Measurements from ENCODE around the gene HPN.

Gene HPN

DNA sequence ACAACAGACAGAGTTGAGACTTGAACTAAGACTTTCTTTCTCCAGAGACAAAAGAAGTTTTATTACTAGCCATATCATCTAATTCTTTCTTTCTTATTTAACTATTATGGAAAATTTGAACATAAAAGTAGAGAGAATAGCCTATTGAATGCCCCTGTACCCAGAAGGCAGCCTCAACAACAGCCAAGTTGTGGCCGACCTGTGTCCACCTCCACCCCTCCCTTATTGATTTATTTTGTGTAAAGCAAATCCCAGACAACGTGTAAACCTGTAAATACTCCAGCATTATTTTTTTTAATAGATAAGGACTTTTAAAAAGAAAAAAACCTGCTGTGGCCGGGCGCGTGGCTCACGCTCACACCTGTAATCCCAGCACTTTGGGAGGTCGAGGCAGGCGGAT is 48.0 kb downstream of the HPN start:
- no peak overlapping the region for H3K4ac ChIP-seq (ENCODE audit: low read length)
- H3K79me1 ChIP-seq (ENCODE audit: low read depth, low read length), result peaks cover 3% of the 10 kb centered on the region
- H2BK15ac ChIP-seq (ENCODE audit: low read length), result no peak overlapping the region
- H3K23ac ChIP-seq (ENCODE audit: low read depth, low read length, poor library complexity), result no peak overlapping the region
- no peak overlapping the region for H3K4me3 ChIP-seq (ENCODE audit: low read length in 2 of 2)
- no peak overlapping the region for H3K18ac ChIP-seq (ENCODE audit: low read length)
- no peaks in the 10 kb centered on the region for H3K36me3 ChIP-seq (replicated peaks in 1 of 2; ENCODE audit: control insufficient read depth in 2 of 2, insufficient read depth in 2 of 2, low read length in 2 of 2)
- H3K14ac ChIP-seq (ENCODE audit: low read length), result no peak overlapping the region
- DNase-seq (ENCODE audit: low spot score), result no peak
- peaks cover 0 to 3% of the 10 kb centered on the region in 2 donors for H3K4me1 ChIP-seq (ENCODE audit: control insufficient read depth in 2 of 2, insufficient read depth in 1 of 2, low read depth in 1 of 2, low read length in 2 of 2)
- no peak overlapping the region for H2BK5ac ChIP-seq (ENCODE audit: low read length)
- H3K27me3 ChIP-seq (ENCODE audit: control insufficient read depth in 3 of 3, insufficient read depth in 3 of 3, low read depth in 1 of 3, low read length in 3 of 3), result peaks cover 0 to 16% (median 6%) of the 10 kb centered on the region in 3 experiments
- no peak overlapping the region for H3K27ac ChIP-seq (replicated peaks; ENCODE audit: low read length)
- H2BK12ac ChIP-seq (ENCODE audit: low read length), result no peak overlapping the region
- H4K91ac ChIP-seq (ENCODE audit: low read depth, low read length, poor library complexity), result no peak overlapping the region
- no peak overlapping the region for H2AK5ac ChIP-seq (ENCODE audit: low read depth, low read length)
- no peaks in the 10 kb centered on the region for H3K9me3 ChIP-seq (replicated peaks in 1 of 2; ENCODE audit: control insufficient read depth in 2 of 2, insufficient read depth in 1 of 2, low read depth in 1 of 2, low read length in 2 of 2)
- H2AFZ ChIP-seq (ENCODE audit: low read length), result no peak overlapping the region
- no peak overlapping the region for H2BK120ac ChIP-seq (ENCODE audit: low read depth, low read length)
- WGBS, 2 donors (ENCODE audit: extremely low coverage in 2 of 2, insufficient read length in 2 of 2, insufficient replicate concordance in 1 of 2), result no CpG with 5 or more reads among the region's 8 CpGs
- H3K4me2 ChIP-seq (ENCODE audit: insufficient read depth, low read length, poor library complexity, severe bottlenecking), result no peak overlapping the region
- no peak overlapping the region for H4K8ac ChIP-seq (ENCODE audit: low read depth, low read length)
- H3K9ac ChIP-seq (ENCODE audit: low read depth, low read length, poor library complexity), result no peak overlapping the region

DNA sequence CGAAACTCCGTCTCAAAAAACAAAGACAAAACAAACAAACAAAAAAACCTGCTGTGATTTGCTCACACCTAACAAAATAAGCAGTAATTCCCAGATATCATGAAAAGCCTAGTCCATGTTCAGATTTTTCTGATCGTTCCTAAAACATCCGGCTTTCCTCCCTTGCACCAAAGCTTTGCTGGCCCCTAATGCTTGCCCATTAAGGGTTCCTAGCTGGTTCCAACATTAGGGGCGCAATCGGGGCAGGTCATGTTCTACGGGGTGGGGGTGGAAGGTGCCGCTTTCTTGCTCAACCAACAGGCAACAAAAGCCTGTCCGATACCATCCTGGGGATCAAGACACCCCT is 48.6 kb downstream of the HPN start:
- H3K4me2 ChIP-seq (ENCODE audit: insufficient read depth, low read length, poor library complexity, severe bottlenecking), result no peak overlapping the region
- peaks cover 0 to 16% (median 6%) of the 10 kb centered on the region in 3 experiments for H3K27me3 ChIP-seq (ENCODE audit: control insufficient read depth in 3 of 3, insufficient read depth in 3 of 3, low read depth in 1 of 3, low read length in 3 of 3)
- no peaks in the 10 kb centered on the region for H3K36me3 ChIP-seq (replicated peaks in 1 of 2; ENCODE audit: control insufficient read depth in 2 of 2, insufficient read depth in 2 of 2, low read length in 2 of 2)
- no peak overlapping the region for H3K27ac ChIP-seq (replicated peaks; ENCODE audit: low read length)
- H2AK5ac ChIP-seq (ENCODE audit: low read depth, low read length), result no peak overlapping the region
- no peak for DNase-seq (ENCODE audit: low spot score)
- no peaks in the 10 kb centered on the region for H3K9me3 ChIP-seq (replicated peaks in 1 of 2; ENCODE audit: control insufficient read depth in 2 of 2, insufficient read depth in 1 of 2, low read depth in 1 of 2, low read length in 2 of 2)
- H2BK12ac ChIP-seq (ENCODE audit: low read length), result no peak overlapping the region
- H2BK15ac ChIP-seq (ENCODE audit: low read length), result no peak overlapping the region
- H3K4ac ChIP-seq (ENCODE audit: low read length), result no peak overlapping the region
- no peak overlapping the region for H2BK5ac ChIP-seq (ENCODE audit: low read length)
- H3K79me1 ChIP-seq (ENCODE audit: low read depth, low read length), result peaks cover 3% of the 10 kb centered on the region
- no peak overlapping the region for H4K8ac ChIP-seq (ENCODE audit: low read depth, low read length)
- no peak overlapping the region for H3K9ac ChIP-seq (ENCODE audit: low read depth, low read length, poor library complexity)
- no peak overlapping the region for H4K91ac ChIP-seq (ENCODE audit: low read depth, low read length, poor library complexity)
- H3K4me3 ChIP-seq (ENCODE audit: low read length in 2 of 2), result no peak overlapping the region
- H3K18ac ChIP-seq (ENCODE audit: low read length), result no peak overlapping the region
- H2AFZ ChIP-seq (ENCODE audit: low read length), result no peak overlapping the region
- no peak overlapping the region for H3K14ac ChIP-seq (ENCODE audit: low read length)
- peaks cover 0 to 3% of the 10 kb centered on the region in 2 donors for H3K4me1 ChIP-seq (ENCODE audit: control insufficient read depth in 2 of 2, insufficient read depth in 1 of 2, low read depth in 1 of 2, low read length in 2 of 2)
- no CpG with 5 or more reads among the region's 9 CpGs for WGBS, 2 donors (ENCODE audit: extremely low coverage in 2 of 2, insufficient read length in 2 of 2, insufficient replicate concordance in 1 of 2)
- no peak overlapping the region for H2BK120ac ChIP-seq (ENCODE audit: low read depth, low read length)
- no peak overlapping the region for H3K23ac ChIP-seq (ENCODE audit: low read depth, low read length, poor library complexity)

DNA sequence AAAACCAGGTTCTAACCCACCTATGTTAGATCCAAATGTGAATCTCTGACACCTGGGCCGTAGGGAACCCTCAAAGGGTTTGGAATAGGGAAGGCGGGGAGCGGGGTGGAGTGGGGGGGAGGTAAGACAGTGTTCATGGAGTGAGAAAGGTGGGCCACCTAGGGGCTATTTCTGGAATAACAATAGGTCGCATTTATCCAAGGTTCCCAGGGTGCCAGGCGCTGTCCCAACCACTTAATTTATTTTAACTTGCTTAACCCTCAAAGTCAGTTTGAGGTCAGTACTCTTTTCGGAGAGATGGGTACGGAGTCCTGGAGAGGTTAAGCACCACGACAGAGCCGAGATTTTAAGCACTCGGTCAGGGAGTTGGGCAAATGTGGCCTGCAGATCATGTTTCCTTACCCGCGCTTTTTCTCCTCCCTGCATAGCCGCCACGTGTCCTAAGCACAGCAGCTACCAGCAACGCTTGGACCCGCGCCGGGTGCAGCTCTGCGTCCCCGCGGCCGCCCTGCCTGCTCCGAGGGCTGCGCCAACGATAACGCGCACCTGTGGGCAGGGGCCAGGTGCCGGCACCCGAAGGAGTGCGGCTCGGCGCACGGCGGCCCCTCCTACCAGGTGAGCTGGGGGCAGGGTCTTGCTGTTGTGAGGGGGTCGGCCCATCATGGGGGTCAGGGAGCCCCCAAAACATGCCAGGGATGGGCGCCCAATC is 49.1 kb downstream of the HPN start:
- Histone ChIP-seq H3K4ac (ENCODE audit: low read length) (no peak overlapping the region), H3K23ac (ENCODE audit: low read depth, low read length, poor library complexity) (peak overlapping the region; percentile 67), H3K4me1 (ENCODE audit: control insufficient read depth in 2 of 2, insufficient read depth in 1 of 2, low read depth in 1 of 2, low read length in 2 of 2) (peaks cover 0 to 3% of the 10 kb centered on the region in 2 donors), H2BK15ac (ENCODE audit: low read length) (peak overlapping the region; percentile 25), H3K4me2 (ENCODE audit: insufficient read depth, low read length, poor library complexity, severe bottlenecking) (peak overlapping the region; percentile 43), H3K36me3 (replicated peaks in 1 of 2; ENCODE audit: control insufficient read depth in 2 of 2, insufficient read depth in 2 of 2, low read length in 2 of 2) (no peaks in the 10 kb centered on the region), H2AK5ac (ENCODE audit: low read depth, low read length) (peak overlapping the region; percentile 87), H3K9ac (ENCODE audit: low read depth, low read length, poor library complexity) (no peak overlapping the region), H3K27ac (replicated peaks; ENCODE audit: low read length) (no peak overlapping the region), H3K79me1 (ENCODE audit: low read depth, low read length) (peaks cover 3% of the 10 kb centered on the region), H2BK120ac (ENCODE audit: low read depth, low read length) (no peak overlapping the region), H4K91ac (ENCODE audit: low read depth, low read length, poor library complexity) (no peak overlapping the region), H3K14ac (ENCODE audit: low read length) (peak overlapping the region; percentile 64), H3K18ac (ENCODE audit: low read length) (peak overlapping the region; percentile 97), H2BK5ac (ENCODE audit: low read length) (no peak overlapping the region), H3K4me3 (ENCODE audit: low read length in 2 of 2) (peak overlapping the region in 1 of 2 donors; percentile 63), H3K9me3 (replicated peaks in 1 of 2; ENCODE audit: control insufficient read depth in 2 of 2, insufficient read depth in 1 of 2, low read depth in 1 of 2, low read length in 2 of 2) (no peaks in the 10 kb centered on the region), H2BK12ac (ENCODE audit: low read length) (peak overlapping the region; percentile 99), H3K27me3 (ENCODE audit: control insufficient read depth in 3 of 3, insufficient read depth in 3 of 3, low read depth in 1 of 3, low read length in 3 of 3) (peaks cover 0 to 14% (median 6%) of the 10 kb centered on the region in 3 experiments), H2AFZ (ENCODE audit: low read length) (peak overlapping the region; percentile 48), H4K8ac (ENCODE audit: low read depth, low read length) (no peak overlapping the region)
- DNase-seq (ENCODE audit: low spot score), result peak; percentile 54
- no CpG with 5 or more reads among the region's 36 CpGs for WGBS, 2 donors (ENCODE audit: extremely low coverage in 2 of 2, insufficient read length in 2 of 2, insufficient replicate concordance in 1 of 2)

DNA sequence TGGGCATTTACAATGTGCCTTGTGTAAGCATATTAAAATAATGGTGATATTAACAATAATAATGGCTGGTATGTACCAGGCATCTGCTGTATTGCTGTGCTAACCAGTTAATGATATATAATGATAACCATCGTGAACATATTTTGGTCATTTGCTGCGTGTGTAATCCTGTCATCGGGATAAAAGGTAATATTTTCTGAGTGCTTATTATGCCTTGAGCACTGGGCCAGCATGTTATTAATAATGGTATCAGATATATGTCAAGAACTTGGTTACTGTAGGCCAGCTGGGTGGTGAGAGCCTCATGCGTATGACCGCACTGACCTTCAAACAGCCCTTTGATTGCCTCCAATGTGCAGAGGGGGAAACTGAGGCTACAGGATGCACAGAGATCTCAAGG is 51.9 kb downstream of the HPN start:
- Histone ChIP-seq H3K14ac (ENCODE audit: low read length) (no peak overlapping the region), H2BK120ac (ENCODE audit: low read depth, low read length) (no peak overlapping the region), H2AK5ac (ENCODE audit: low read depth, low read length) (no peak overlapping the region), H3K4me1 (ENCODE audit: control insufficient read depth in 2 of 2, insufficient read depth in 1 of 2, low read depth in 1 of 2, low read length in 2 of 2) (peaks cover 0 to 3% of the 10 kb centered on the region in 2 donors), H4K8ac (ENCODE audit: low read depth, low read length) (no peak overlapping the region), H2BK5ac (ENCODE audit: low read length) (no peak overlapping the region), H2BK12ac (ENCODE audit: low read length) (no peak overlapping the region), H3K4me2 (ENCODE audit: insufficient read depth, low read length, poor library complexity, severe bottlenecking) (no peak overlapping the region), H4K91ac (ENCODE audit: low read depth, low read length, poor library complexity) (no peak overlapping the region), H3K9me3 (replicated peaks in 1 of 2; ENCODE audit: control insufficient read depth in 2 of 2, insufficient read depth in 1 of 2, low read depth in 1 of 2, low read length in 2 of 2) (no peaks in the 10 kb centered on the region), H3K4me3 (ENCODE audit: low read length in 2 of 2) (no peak overlapping the region), H3K27ac (replicated peaks; ENCODE audit: low read length) (no peak overlapping the region), H3K23ac (ENCODE audit: low read depth, low read length, poor library complexity) (no peak overlapping the region), H2AFZ (ENCODE audit: low read length) (no peak overlapping the region), H3K36me3 (replicated peaks in 1 of 2; ENCODE audit: control insufficient read depth in 2 of 2, insufficient read depth in 2 of 2, low read length in 2 of 2) (no peaks in the 10 kb centered on the region), H3K9ac (ENCODE audit: low read depth, low read length, poor library complexity) (no peak overlapping the region), H3K27me3 (ENCODE audit: control insufficient read depth in 3 of 3, insufficient read depth in 3 of 3, low read depth in 1 of 3, low read length in 3 of 3) (peaks cover 0 to 5% (median 3%) of the 10 kb centered on the region in 3 experiments), H3K4ac (ENCODE audit: low read length) (no peak overlapping the region), H2BK15ac (ENCODE audit: low read length) (no peak overlapping the region), H3K18ac (ENCODE audit: low read length) (no peak overlapping the region), H3K79me1 (ENCODE audit: low read depth, low read length) (peaks cover 3% of the 10 kb centered on the region)
- no CpG with 5 or more reads among the region's 5 CpGs for WGBS, 2 donors (ENCODE audit: extremely low coverage in 2 of 2, insufficient read length in 2 of 2, insufficient replicate concordance in 1 of 2)
- DNase-seq (ENCODE audit: low spot score), result no peak
